ENCODE data around the gene SEMA6A. TPM values are rescaled to one million over a fixed set of nuclear protein-coding genes. Genes with fewer than 3 reads are reported as not detected.

Gene SEMA6A
- polyA plus RNA-seq, 1 of the 3 experiments (the other 2 are of a cell fraction), result 0.18 TPM

GRCh38 chr5:116497631-116498030 is 77.0 kb downstream of the SEMA6A start:
- no peaks in the 10 kb centered on the region for H3K9me2 ChIP-seq
- no peaks in the 10 kb centered on the region for H3K9me3 ChIP-seq
- 80% methylated on average over 5 of the region's 5 CpGs for WGBS (ENCODE audit: low lambda C conversion rate)
- TF ChIP-seq, protein P1, sequence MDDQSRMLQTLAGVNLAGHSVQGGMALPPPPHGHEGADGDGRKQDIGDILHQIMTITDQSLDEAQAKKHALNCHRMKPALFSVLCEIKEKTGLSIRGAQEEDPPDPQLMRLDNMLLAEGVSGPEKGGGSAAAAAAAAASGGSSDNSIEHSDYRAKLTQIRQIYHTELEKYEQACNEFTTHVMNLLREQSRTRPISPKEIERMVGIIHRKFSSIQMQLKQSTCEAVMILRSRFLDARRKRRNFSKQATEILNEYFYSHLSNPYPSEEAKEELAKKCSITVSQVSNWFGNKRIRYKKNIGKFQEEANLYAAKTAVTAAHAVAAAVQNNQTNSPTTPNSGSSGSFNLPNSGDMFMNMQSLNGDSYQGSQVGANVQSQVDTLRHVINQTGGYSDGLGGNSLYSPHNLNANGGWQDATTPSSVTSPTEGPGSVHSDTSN (IDR thresholded peaks at IDR 0.05), result no peak
- TF ChIP-seq RAD21 (IDR thresholded peaks at IDR 0.05; ENCODE audit: low read length), result peak; percentile 41
- TF ChIP-seq, protein P2, sequence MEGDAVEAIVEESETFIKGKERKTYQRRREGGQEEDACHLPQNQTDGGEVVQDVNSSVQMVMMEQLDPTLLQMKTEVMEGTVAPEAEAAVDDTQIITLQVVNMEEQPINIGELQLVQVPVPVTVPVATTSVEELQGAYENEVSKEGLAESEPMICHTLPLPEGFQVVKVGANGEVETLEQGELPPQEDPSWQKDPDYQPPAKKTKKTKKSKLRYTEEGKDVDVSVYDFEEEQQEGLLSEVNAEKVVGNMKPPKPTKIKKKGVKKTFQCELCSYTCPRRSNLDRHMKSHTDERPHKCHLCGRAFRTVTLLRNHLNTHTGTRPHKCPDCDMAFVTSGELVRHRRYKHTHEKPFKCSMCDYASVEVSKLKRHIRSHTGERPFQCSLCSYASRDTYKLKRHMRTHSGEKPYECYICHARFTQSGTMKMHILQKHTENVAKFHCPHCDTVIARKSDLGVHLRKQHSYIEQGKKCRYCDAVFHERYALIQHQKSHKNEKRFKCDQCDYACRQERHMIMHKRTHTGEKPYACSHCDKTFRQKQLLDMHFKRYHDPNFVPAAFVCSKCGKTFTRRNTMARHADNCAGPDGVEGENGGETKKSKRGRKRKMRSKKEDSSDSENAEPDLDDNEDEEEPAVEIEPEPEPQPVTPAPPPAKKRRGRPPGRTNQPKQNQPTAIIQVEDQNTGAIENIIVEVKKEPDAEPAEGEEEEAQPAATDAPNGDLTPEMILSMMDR (IDR thresholded peaks at IDR 0.05), result peak; percentile 31; the same call in 1 of the 2 replicates
- H2AFZ ChIP-seq (ENCODE audit: low read depth), result no peak overlapping the region
- H3K4me1 ChIP-seq (ENCODE audit: control insufficient read depth in 1 of 2, insufficient read depth in 2 of 2, low read depth in 1 of 2, low read length in 1 of 2), result peaks cover 5 to 23% of the 10 kb centered on the region in 2 experiments; a peak in 3 of 4 replicates
- no peaks in the 10 kb centered on the region for H3K27me3 ChIP-seq (ENCODE audit: insufficient read depth)
- POLR2A ChIA-PET, result no interaction called here
- CTCF ChIA-PET, result interaction anchor here (0.9 to 2.6 kb wide), 6 partner anchors 17 to 361 kb away, joined by 3 to 9 read pairs (median 4); no protein-coding TSS in a partner anchor
- DNase-seq, result no peak
- H3K27ac ChIP-seq (ENCODE audit: low read depth in 2 of 2, low read length in 1 of 2), result no peak overlapping the region
- H3K9ac ChIP-seq, result no peak overlapping the region
- H3K79me2 ChIP-seq (ENCODE audit: insufficient read depth), result no peaks in the 10 kb centered on the region
- no peaks in the 10 kb centered on the region for H4K20me1 ChIP-seq (ENCODE audit: insufficient read depth)
- no peak overlapping the region for H3K4me2 ChIP-seq
- H3K36me3 ChIP-seq (replicated peaks in 1 of 2; ENCODE audit: control insufficient read depth in 1 of 2, insufficient read depth in 2 of 2, low read length in 1 of 2), result peaks cover 0 to 3% of the 10 kb centered on the region in 2 experiments
- no peak overlapping the region for H3K4me3 ChIP-seq (ENCODE audit: low read depth in 2 of 2, low read length in 1 of 2)
- H3F3A ChIP-seq (replicated peaks; ENCODE audit: insufficient read depth), result no peaks in the 10 kb centered on the region

DNA sequence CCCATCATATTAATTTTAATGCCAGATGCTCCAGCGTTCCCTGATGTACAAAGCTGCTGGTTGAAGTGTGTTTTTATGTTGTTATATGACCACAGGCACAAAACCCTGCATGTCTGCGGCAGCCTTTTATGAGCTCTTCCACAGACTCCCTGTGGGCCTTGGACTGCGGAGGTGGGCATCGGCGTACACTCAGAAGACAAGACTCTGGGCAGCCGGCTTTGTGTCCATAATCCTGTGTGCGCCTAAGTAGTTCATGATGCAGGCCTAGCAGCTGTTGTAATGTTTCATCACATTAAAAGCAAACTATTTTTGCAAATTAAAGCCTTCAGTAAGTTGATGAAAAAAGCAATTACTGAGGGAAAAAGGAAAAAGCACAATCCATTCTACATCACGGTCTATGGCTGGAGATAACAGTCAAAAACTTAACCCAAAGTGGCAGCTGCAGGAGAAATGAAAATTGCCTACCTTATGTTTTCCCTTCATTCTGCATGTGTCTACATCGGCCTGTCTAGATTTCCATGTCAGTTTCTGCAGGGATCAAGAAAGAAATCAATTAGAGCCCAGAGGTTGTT is 78.8 kb downstream of the SEMA6A start:
- Histone ChIP-seq H3K9ac (no peak overlapping the region), H3K4me2 (no peak overlapping the region), H3K4me3 (ENCODE audit: low read depth in 2 of 2, low read length in 1 of 2) (no peak overlapping the region), H3K27ac (ENCODE audit: low read depth in 2 of 2, low read length in 1 of 2) (no peak overlapping the region), H2AFZ (ENCODE audit: low read depth) (no peak overlapping the region), H3K36me3 (replicated peaks in 1 of 2; ENCODE audit: control insufficient read depth in 1 of 2, insufficient read depth in 2 of 2, low read length in 1 of 2) (peaks cover 0 to 3% of the 10 kb centered on the region in 2 experiments), H3F3A (replicated peaks; ENCODE audit: insufficient read depth) (no peaks in the 10 kb centered on the region), H4K20me1 (ENCODE audit: insufficient read depth) (no peaks in the 10 kb centered on the region), H3K9me2 (no peaks in the 10 kb centered on the region), H3K9me3 (no peaks in the 10 kb centered on the region), H3K79me2 (ENCODE audit: insufficient read depth) (no peaks in the 10 kb centered on the region), H3K27me3 (ENCODE audit: insufficient read depth) (no peaks in the 10 kb centered on the region), H3K4me1 (ENCODE audit: control insufficient read depth in 1 of 2, insufficient read depth in 2 of 2, low read depth in 1 of 2, low read length in 1 of 2) (peaks cover 15 to 30% of the 10 kb centered on the region in 2 experiments)
- 92% methylated on average over 9 of the region's 9 CpGs for WGBS (ENCODE audit: low lambda C conversion rate)
- TF ChIP-seq RAD21 (IDR thresholded peaks at IDR 0.05; ENCODE audit: low read length) (no peak), USF1 (IDR thresholded peaks at IDR 0.05; ENCODE audit: borderline replicate concordance, low read depth) (no peak), TCF12 (IDR thresholded peaks at IDR 0.05) (no peak), EZH2phosphoT487 (IDR thresholded peaks at IDR 0.05; ENCODE audit: borderline replicate concordance, low read depth) (no peak), FOSL2 (IDR thresholded peaks at IDR 0.05; ENCODE audit: borderline replicate concordance, low read depth) (no peak), MEF2A (IDR thresholded peaks at IDR 0.05; ENCODE audit: borderline replicate concordance, low read depth) (no peak), RFX5 (IDR thresholded peaks at IDR 0.05; ENCODE audit: low read length) (no peak), GATA2 (CRISPR knock-in tag; IDR thresholded peaks at IDR 0.05) (no peak), IRF3 (IDR thresholded peaks at IDR 0.05; ENCODE audit: low read depth, low read length) (no peak), SMC3 (IDR thresholded peaks at IDR 0.05; ENCODE audit: low read depth, low read length) (no peak), NFIC (IDR thresholded peaks at IDR 0.05; ENCODE audit: borderline replicate concordance) (no peak), FOXJ3 (CRISPR knock-in tag; IDR thresholded peaks at IDR 0.05) (no peak), EP300 (IDR thresholded peaks at IDR 0.05; ENCODE audit: borderline replicate concordance in 1 of 2, low read depth in 1 of 2, low read length in 1 of 2) (no peak), ELF1 (IDR thresholded peaks at IDR 0.05) (no peak), GABPA (IDR thresholded peaks at IDR 0.05; ENCODE audit: low read depth) (no peak), CHD2 (IDR thresholded peaks at IDR 0.05; ENCODE audit: low read length, partially characterized antibody) (no peak)
- TF ChIP-seq, protein P3, sequence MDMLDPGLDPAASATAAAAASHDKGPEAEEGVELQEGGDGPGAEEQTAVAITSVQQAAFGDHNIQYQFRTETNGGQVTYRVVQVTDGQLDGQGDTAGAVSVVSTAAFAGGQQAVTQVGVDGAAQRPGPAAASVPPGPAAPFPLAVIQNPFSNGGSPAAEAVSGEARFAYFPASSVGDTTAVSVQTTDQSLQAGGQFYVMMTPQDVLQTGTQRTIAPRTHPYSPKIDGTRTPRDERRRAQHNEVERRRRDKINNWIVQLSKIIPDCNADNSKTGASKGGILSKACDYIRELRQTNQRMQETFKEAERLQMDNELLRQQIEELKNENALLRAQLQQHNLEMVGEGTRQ (IDR thresholded peaks at IDR 0.05; ENCODE audit: borderline replicate concordance, low read depth, low read length), result no peak
- TF ChIP-seq, protein P4, sequence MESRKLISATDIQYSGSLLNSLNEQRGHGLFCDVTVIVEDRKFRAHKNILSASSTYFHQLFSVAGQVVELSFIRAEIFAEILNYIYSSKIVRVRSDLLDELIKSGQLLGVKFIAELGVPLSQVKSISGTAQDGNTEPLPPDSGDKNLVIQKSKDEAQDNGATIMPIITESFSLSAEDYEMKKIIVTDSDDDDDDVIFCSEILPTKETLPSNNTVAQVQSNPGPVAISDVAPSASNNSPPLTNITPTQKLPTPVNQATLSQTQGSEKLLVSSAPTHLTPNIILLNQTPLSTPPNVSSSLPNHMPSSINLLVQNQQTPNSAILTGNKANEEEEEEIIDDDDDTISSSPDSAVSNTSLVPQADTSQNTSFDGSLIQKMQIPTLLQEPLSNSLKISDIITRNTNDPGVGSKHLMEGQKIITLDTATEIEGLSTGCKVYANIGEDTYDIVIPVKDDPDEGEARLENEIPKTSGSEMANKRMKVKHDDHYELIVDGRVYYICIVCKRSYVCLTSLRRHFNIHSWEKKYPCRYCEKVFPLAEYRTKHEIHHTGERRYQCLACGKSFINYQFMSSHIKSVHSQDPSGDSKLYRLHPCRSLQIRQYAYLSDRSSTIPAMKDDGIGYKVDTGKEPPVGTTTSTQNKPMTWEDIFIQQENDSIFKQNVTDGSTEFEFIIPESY (IDR thresholded peaks at IDR 0.05; ENCODE audit: borderline replicate concordance, low read depth), result no peak
- ChIA-PET POLR2A (no interaction called here), CTCF (interaction anchor here (1.5 kb wide), 1 partner anchor 11 kb away, joined by 3 read pairs; no protein-coding TSS in a partner anchor)
- DNase-seq, result no peak
